HCT116 (cell line): ENCODE measurements around the gene COPG1. TPM values are rescaled to one million over a fixed set of nuclear protein-coding genes. Genes with fewer than 3 reads are reported as not detected.

ENCODE experiments used
- ATAC-seq: fragments of 200-7000 bp; cut with Tn5 transposase; 2 replicates; pipeline ENCODE4 v1.9.1; 2020; ENCODE audit warnings: mild to moderate bottlenecking, moderate library complexity
- BruUV-seq: library from RNA; stranded (reverse); fragments of 400-500 nt; replicated peaks from 2 replicates; lab custom pipeline; 2021; lab: Mats Ljungman, UMichigan
- CTCF ChIA-PET: fragments of 300-600 bp; sonication (Branson Sonifier 250); formaldehyde crosslinking; loops from one replicate; lab custom pipeline; 2021; ENCODE audit warnings: antibody characterized with exemption; lab: Charles Lee
- POLR2A ChIA-PET: fragments of 300-600, 350-600 bp; sonication (Branson Sonifier 250); formaldehyde crosslinking; loops from one replicate; lab custom pipeline; 2021; ENCODE audit warnings: antibody characterized with exemption; lab: Charles Lee
- RAD21 ChIA-PET, 2 experiments: fragments of 300-600 bp; sonication (Branson Sonifier 250); formaldehyde crosslinking; loops; one replicate each; lab custom pipeline; 2023; ENCODE audit warnings: low total read pairs in 2 of 2; ENCODE audit not compliant: uncharacterized antibody in 2 of 2, unreplicated experiment in 2 of 2, low non-redundant PET in 1 of 2; lab: Charles Lee
- DNase-seq: peaks from one replicate; pipeline ENCODE4 v3.0.0-alpha.2; 2010; ENCODE audit warnings: low read depth, low spot score
- H2AFZ ChIP-seq: fragments of 200-600 bp; shearing (Covaris generic), sonication (generic); 2 replicates; pipeline ENCODE4 v1.6.1; 2017; ENCODE audit warnings: low read depth, mixed run types, mixed read lengths, antibody characterized with exemption, low read length; ENCODE audit not compliant: poor library complexity, severe bottlenecking
- H3K27ac ChIP-seq: 2 replicates; pipeline ENCODE4 v1.5.1; 2012; ENCODE audit warnings: low read depth, low read length
- H3K27me3 ChIP-seq: fragments of 200-600 bp; sonication (generic); 2 replicates; pipeline ENCODE4 v1.6.1; 2016; ENCODE audit warnings: mixed run types, low read length, mixed read lengths; ENCODE audit not compliant: insufficient read depth
- H3K36me3 ChIP-seq, 2 experiments: fragments of 200-500 bp in 1 of 2; fragments of 200-600 bp in 1 of 2; sonication (Bioruptor generic) in 1 of 2; sonication (generic) in 1 of 2; 2 replicates each; pipeline versions ENCODE4 v1.5.1 to v1.6.1; 2014 to 2016; ENCODE audit warnings: low read length in 2 of 2, inconsistent platforms in 1 of 2, mixed read lengths in 1 of 2, mixed run types in 1 of 2; ENCODE audit not compliant: insufficient read depth in 2 of 2, control insufficient read depth in 1 of 2
- H3K4me1 ChIP-seq, 2 experiments: fragments of 200-600 bp in 1 of 2; sonication (generic) in 1 of 2; 2 replicates each; pipeline versions ENCODE4 v1.5.1 to v1.6.1; 2012 to 2017; ENCODE audit warnings: low read length in 2 of 2, inconsistent platforms in 1 of 2, mild to moderate bottlenecking in 1 of 2, mixed read lengths in 1 of 2, mixed run types in 1 of 2, moderate library complexity in 1 of 2; ENCODE audit not compliant: insufficient read depth in 2 of 2, control insufficient read depth in 1 of 2
- H3K4me2 ChIP-seq: fragments of 200-600 bp; sonication (generic); 2 replicates; pipeline ENCODE4 v1.6.1; 2017; ENCODE audit warnings: mixed run types, low read length, mixed read lengths
- H3K4me3 ChIP-seq, 2 experiments: fragments of 200-600 bp in 1 of 2; sonication (generic) in 1 of 2; replicated peaks in 1 of 2; 2 replicates each; pipeline ENCODE4 v1.5.1; 2011 to 2016; ENCODE audit warnings: low read length in 2 of 2, control low read depth in 1 of 2, low read depth in 1 of 2, mild to moderate bottlenecking in 1 of 2, mixed read lengths in 1 of 2, mixed run types in 1 of 2
- H3K79me2 ChIP-seq: fragments of 200-600 bp; sonication (generic); 2 replicates; pipeline ENCODE4 v1.6.1; 2017; ENCODE audit warnings: mild to moderate bottlenecking, mixed run types, low read length, moderate library complexity, mixed read lengths; ENCODE audit not compliant: insufficient read depth
- H3K9ac ChIP-seq: fragments of 200-600 bp; sonication (generic); 2 replicates; pipeline ENCODE4 v1.6.1; 2016; ENCODE audit warnings: low read length, mixed read lengths
- H3K9me2 ChIP-seq: fragments of 200-600 bp; sonication (generic), shearing (Covaris generic); 2 replicates; pipeline ENCODE4 v1.6.1; 2017; ENCODE audit warnings: mixed run types, mild to moderate bottlenecking, moderate library complexity; ENCODE audit not compliant: insufficient read depth
- H3K9me3 ChIP-seq, 2 experiments: fragments of 200-500 bp in 1 of 2; fragments of 200-600 bp in 1 of 2; sonication (Bioruptor generic) in 1 of 2; sonication (generic) in 1 of 2; 2 replicates each; pipeline ENCODE4 v1.6.1; 2014 to 2017; ENCODE audit warnings: low read length in 2 of 2, mixed read lengths in 2 of 2, inconsistent platforms in 1 of 2, low read depth in 1 of 2, mild to moderate bottlenecking in 1 of 2, mixed run types in 1 of 2, moderate library complexity in 1 of 2; ENCODE audit not compliant: control insufficient read depth in 1 of 2, insufficient read depth in 1 of 2
- H4K20me1 ChIP-seq: fragments of 200-600 bp; sonication (generic), shearing (Covaris generic); 2 replicates; pipeline ENCODE4 v1.6.1; 2017; ENCODE audit warnings: mixed run types, mild to moderate bottlenecking, moderate library complexity; ENCODE audit not compliant: insufficient read depth
- CEBPB ChIP-seq: IDR thresholded peaks from 2 replicates; pipeline ENCODE4 v1.6.1; 2012; ENCODE audit warnings: low read depth
- EGR1 ChIP-seq: IDR thresholded peaks from 2 replicates; pipeline ENCODE4 v1.6.1; 2012; ENCODE audit warnings: low read depth
- EZH2phosphoT487 ChIP-seq: fragments of 200-600 bp; IDR thresholded peaks from 2 replicates; pipeline ENCODE4 v1.6.1; 2018; ENCODE audit warnings: antibody characterized with exemption, borderline replicate concordance
- POLR2AphosphoS5 ChIP-seq: IDR thresholded peaks from 2 replicates; pipeline ENCODE4 v1.6.1; 2011; ENCODE audit warnings: mild to moderate bottlenecking, low read depth, low read length, moderate library complexity
- ZBTB33 ChIP-seq: IDR thresholded peaks from 2 replicates; pipeline ENCODE4 v1.6.1; 2011; ENCODE audit warnings: mild to moderate bottlenecking, low read length, moderate library complexity; ENCODE audit not compliant: insufficient replicate concordance; ENCODE audit errors: extremely low read depth
- ZFX ChIP-seq: fragments of 450-650 bp; IDR thresholded peaks from 2 replicates; pipeline ENCODE4 v1.6.1; 2017
- intact Hi-C: fragments of 100-400 bp; cut with micrococcal nuclease; formaldehyde crosslinking; loops from 2 replicates; pipeline ENCODE4 v1.10.0; 2022
- total RNA-seq: library from RNA; stranded (reverse); gene quantifications from one replicate; pipeline ENCODE4 v1.2.1, GENCODE V29; 2021; ENCODE audit not compliant: unreplicated experiment
- TF ChIP-seq, protein P1 (sequence below): IDR thresholded peaks from 2 replicates; pipeline ENCODE4 v1.6.1; 2012
- TF ChIP-seq, protein P2 (sequence below): IDR thresholded peaks from 2 replicates; pipeline ENCODE4 v1.6.1; 2012; ENCODE audit warnings: low read depth

COPG1 gene
- total RNA-seq, 1 experiment from 2014 or later = 182 TPM

- no peak for ATAC-seq
- ChIA-PET CTCF (interaction anchor here (1.8 kb wide), 1 partner anchor 10 kb away, joined by 8 read pairs; a partner anchor contains a TSS), POLR2A (interaction anchor here (1.2 kb wide), 1 partner anchor 10 kb away, joined by 4 read pairs; a partner anchor contains a TSS), RAD21 (no interaction called here)
- no peak overlapping the region for H3K4me3 ChIP-seq
- H3K27ac ChIP-seq = no peak overlapping the region
- H3K4me2 ChIP-seq = no peak overlapping the region
- BruUV-seq = no TSS peak
- H3K9me3 ChIP-seq = no peaks in the 10 kb centered on the region
- no peaks in the 10 kb centered on the region for H3K9me2 ChIP-seq
- no peak overlapping the region for H3K9ac ChIP-seq
- TF ChIP-seq CEBPB = no peak
- TF ChIP-seq, protein P1, sequence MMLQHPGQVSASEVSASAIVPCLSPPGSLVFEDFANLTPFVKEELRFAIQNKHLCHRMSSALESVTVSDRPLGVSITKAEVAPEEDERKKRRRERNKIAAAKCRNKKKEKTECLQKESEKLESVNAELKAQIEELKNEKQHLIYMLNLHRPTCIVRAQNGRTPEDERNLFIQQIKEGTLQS = no peak
- TF ChIP-seq, protein P2, sequence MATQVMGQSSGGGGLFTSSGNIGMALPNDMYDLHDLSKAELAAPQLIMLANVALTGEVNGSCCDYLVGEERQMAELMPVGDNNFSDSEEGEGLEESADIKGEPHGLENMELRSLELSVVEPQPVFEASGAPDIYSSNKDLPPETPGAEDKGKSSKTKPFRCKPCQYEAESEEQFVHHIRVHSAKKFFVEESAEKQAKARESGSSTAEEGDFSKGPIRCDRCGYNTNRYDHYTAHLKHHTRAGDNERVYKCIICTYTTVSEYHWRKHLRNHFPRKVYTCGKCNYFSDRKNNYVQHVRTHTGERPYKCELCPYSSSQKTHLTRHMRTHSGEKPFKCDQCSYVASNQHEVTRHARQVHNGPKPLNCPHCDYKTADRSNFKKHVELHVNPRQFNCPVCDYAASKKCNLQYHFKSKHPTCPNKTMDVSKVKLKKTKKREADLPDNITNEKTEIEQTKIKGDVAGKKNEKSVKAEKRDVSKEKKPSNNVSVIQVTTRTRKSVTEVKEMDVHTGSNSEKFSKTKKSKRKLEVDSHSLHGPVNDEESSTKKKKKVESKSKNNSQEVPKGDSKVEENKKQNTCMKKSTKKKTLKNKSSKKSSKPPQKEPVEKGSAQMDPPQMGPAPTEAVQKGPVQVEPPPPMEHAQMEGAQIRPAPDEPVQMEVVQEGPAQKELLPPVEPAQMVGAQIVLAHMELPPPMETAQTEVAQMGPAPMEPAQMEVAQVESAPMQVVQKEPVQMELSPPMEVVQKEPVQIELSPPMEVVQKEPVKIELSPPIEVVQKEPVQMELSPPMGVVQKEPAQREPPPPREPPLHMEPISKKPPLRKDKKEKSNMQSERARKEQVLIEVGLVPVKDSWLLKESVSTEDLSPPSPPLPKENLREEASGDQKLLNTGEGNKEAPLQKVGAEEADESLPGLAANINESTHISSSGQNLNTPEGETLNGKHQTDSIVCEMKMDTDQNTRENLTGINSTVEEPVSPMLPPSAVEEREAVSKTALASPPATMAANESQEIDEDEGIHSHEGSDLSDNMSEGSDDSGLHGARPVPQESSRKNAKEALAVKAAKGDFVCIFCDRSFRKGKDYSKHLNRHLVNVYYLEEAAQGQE = no peak
- TF ChIP-seq ZFX = no peak
- no peak for TF ChIP-seq POLR2AphosphoS5
- no peak for TF ChIP-seq EZH2phosphoT487
- no peak for TF ChIP-seq EGR1
- TF ChIP-seq ZBTB33 = no peak
- no peaks in the 10 kb centered on the region for H4K20me1 ChIP-seq
- H3K27me3 ChIP-seq = no peaks in the 10 kb centered on the region
- H2AFZ ChIP-seq = no peak overlapping the region
- no peaks in the 10 kb centered on the region for H3K4me1 ChIP-seq
- H3K36me3 ChIP-seq = no peaks in the 10 kb centered on the region
- intact Hi-C loops = no loop called here
- no peak for DNase-seq
- no peaks in the 10 kb centered on the region for H3K79me2 ChIP-seq
Measured at GRCh38 chr3:129326138-129326537, 76.7 kb downstream of the COPG1 start.
